Measurements from ENCODE around the gene MIPEP.
"Not testable (repeated sequence)": the region's sequence is repeated elsewhere in the genome, so short reads cannot be mapped to it uniquely, and the experiment has no call there.

Gene MIPEP

GRCh38 chr13:23888658-23889614 is at the start of gene MIPEP:
MIPEP (minus strand) TSS chr13:23889400; CDS start chr13:23889320, 80 bp downstream.
- peak; percentile 98 for DNase-seq (ENCODE audit: low read depth, low spot score)

GRCh38 chr13:23934520-23934919 is 45.3 kb upstream of the MIPEP start:
- DNase-seq (ENCODE audit: low read depth, low spot score) = no peak

DNA sequence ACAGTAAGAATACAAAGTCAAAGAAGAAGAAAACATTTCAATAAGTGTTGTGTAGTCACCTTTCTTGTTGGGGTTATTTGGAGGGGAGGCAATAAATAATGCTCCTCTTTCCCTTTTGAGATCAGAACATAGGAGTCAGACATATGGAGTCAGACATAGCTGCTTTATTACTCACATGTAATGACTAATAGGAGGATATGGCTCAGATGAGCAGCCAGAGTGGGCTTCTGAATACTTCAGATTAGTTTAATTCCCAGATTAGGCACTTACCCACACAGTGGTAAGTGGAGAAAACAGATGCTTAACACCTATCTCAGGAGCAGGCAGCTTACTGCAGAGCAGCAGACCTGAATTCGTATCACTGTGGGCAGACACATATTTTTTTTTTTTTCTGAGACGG is 39.8 kb upstream of the MIPEP start:
- DNase-seq (ENCODE audit: low read depth, low spot score) = no peak

GRCh38 chr13:23923031-23923430 is 33.8 kb upstream of the MIPEP start:
- no peak for DNase-seq (ENCODE audit: low read depth, low spot score)

GRCh38 chr13:23922005-23922932 is 33.1 kb upstream of the MIPEP start:
- DNase-seq (ENCODE audit: low read depth, low spot score) = peak; percentile 7

DNA sequence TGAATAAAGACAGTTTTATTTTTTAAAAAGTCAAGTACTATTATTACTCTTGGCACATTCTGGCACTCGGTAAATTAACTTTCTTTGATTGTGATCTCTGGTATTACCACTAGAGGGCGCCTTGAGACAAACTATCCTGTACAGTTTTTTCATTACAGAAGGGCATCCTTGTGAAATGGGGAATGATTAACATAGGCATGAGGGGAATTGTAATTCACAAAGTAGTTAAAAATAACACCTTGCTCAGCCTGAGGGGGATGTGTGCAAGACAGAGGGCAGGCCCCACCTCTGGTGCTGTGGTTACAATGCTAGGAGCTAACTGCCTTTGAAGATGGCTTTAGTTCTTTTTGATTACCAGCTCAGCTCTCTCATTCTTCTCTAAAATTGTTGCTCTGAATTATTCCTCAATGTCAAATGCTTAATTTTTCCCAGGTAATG is 32.3 kb upstream of the MIPEP start:
- DNase-seq (ENCODE audit: low read depth, low spot score) = peak; percentile 74

GRCh38 chr13:23919006-23919405 is 29.8 kb upstream of the MIPEP start:
- DNase-seq (ENCODE audit: low read depth, low spot score) = no peak

GRCh38 chr13:23918208-23918607 is 29.0 kb upstream of the MIPEP start:
- no peak for DNase-seq (ENCODE audit: low read depth, low spot score)

DNA sequence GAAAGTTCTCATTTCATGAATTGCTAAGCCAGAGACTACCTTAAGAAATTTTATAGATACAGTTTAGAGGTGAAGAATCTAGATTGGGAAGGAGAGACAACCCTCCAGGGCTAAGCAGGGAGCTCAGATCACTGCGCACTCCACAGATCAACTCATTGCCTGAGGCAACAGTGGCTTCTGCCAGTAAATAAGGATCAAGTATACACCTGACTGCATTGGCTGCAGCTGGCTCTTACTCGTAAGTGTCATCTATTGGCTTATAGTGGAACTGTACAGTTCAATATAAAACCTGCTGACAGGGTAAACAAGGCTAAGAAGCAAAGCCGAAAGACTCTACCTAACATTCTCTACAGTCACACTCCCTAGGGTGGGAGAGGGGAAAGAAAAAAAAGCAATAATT is 26.1 kb upstream of the MIPEP start:
- DNase-seq (ENCODE audit: low read depth, low spot score) = peak; percentile 65

DNA sequence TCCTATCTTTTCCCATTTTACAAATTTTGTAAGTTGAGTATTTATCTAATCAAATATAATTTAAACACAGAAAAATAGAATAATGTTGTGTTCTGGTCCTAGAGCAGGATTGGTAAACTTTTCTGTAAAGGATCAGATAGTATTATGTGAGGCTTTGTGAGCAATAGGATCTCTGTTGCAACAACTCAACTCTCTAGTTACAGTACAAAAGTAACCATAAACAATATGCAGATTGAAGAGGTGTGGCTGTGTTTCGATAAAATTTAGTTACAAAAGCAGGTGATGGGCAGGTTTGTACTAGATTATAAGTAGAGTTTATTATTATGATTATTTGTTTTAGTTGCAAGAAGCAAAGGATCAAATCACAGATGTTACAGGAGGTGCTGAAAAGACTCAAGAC is 23.3 kb upstream of the MIPEP start:
- no peak for DNase-seq (ENCODE audit: low read depth, low spot score)

GRCh38 chr13:23909606-23910005 is 20.4 kb upstream of the MIPEP start:
- no peak for DNase-seq (ENCODE audit: low read depth, low spot score)

GRCh38 chr13:23905766-23906165 is 16.6 kb upstream of the MIPEP start:
- DNase-seq (ENCODE audit: low read depth, low spot score) = no peak

DNA sequence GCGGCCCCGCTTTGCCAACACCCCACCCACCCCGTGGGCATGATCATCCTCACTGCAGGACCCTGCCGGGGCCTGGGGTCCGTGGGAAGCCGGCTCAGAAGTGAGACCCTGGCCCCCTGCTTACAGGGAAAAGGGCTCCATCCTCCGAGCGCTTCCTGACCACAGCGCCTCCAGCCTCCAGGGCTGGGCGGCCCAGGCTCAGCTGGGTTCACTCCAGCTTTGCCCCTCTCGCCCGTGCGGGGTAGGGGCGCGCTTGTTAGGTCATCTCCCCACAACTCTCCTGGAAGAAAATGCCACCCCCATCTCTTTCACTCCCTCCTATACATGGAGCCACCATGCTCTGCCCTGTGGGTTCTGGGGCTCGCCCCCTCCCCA is 14.7 kb upstream of the MIPEP start:
- peak; percentile 8 for DNase-seq (ENCODE audit: low read depth, low spot score)

DNA sequence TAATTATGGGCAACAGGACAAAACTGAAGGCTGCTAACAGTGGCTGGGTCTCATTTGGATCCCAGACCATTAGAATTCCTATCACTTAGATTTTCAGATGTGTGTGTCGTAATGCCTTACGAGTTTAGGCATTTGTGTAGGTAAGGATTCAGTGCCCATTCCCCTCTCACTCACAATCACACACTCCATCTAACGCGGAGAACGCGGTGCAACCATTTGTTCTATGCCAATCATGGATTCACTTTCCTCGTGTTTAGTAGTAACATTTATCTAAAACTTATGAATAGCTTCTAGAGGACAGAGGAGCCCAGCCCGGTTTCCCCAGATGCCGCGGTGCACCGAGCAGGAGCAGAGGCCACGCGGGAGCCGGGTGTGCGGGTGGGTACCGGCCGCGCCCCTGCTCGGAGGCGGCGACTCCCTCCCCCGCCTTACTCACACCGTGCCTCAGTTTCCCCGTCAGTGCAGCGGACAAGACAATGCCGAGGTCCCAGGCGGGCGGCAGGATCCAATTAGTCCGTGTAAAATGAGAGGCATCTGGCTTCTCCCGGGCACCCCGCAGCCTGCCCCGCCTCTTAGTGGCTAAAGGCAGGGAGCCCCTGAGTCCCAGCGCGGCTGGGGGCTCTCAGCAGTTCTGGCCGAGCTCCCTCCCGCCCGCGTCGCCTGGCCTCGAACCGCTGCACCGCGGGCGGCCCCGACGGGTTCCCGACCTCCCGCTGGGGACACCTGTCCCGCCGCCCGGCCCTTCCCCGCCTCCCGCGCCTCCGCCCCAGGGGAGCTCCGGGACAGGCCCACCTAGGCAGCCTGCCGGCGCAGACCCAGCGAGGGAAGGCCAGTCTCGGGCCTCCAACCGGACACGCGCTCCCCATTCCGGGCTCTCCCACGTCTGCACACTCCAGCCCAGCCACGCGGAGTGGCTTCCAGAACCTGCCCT is 14.0 kb upstream of the MIPEP start:
- peak; percentile 14 for DNase-seq (ENCODE audit: low read depth, low spot score)

DNA sequence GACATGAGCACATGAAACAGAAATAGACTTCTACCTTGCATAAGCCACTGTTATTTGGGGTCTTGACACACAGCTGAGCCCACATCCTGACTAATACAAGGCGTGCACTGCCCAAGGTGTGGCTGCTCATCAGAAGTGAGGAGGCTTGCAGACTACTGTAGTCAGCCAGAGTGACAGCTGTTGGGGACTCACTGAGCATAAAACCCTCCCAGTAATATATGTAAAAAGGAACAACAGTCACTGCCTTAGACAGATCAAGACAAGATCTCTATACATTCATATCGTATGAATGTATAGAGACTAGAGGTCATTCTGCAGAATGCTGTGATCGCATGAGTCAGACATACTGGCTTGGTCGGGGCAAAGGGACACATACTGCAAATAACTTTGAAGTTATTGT is 12.2 kb upstream of the MIPEP start:
- DNase-seq (ENCODE audit: low read depth, low spot score) = no peak

GRCh38 chr13:23899555-23899954 is 10.4 kb upstream of the MIPEP start:
- no peak for DNase-seq (ENCODE audit: low read depth, low spot score)

DNA sequence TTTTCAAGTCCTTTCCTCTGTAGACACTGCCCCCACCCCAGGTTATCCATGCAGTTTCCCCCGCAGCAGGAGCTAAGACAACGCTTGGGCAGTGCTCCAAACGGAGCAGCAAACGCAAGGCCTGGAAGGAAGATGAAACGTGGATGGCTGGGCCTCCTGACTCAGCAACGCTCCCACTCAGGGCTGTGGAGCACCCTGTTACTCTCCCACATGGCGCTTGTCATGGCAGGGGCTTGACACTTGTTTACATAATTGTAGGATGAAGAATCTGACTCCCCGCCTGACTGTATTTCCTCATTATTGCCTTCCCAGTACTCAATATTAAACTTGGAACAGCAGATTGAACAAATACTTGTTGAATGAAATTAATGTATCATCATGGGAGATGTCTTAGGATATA is 8.9 kb upstream of the MIPEP start:
- DNase-seq (ENCODE audit: low read depth, low spot score) = no peak

- not testable (repeated sequence) for DNase-seq (ENCODE audit: low read depth, low spot score)
These were observed 8.3 kb upstream of the MIPEP start, which contains the start of gene C1QTNF9B for GRCh38 chr13:23897452-23897919. C1QTNF9B (minus strand) TSS chr13:23897502.

- not testable (repeated sequence) for DNase-seq (ENCODE audit: low read depth, low spot score)
These were observed 5.5 kb upstream of the MIPEP start for GRCh38 chr13:23894746-23895145.

- DNase-seq (ENCODE audit: low read depth, low spot score) = not testable (repeated sequence)
These were observed 4.6 kb upstream of the MIPEP start for GRCh38 chr13:23893791-23894190.

Data from ELF-1 (cell line).